Fibroblast of lung (primary cell): ENCODE results near the gene LAMA1.

ENCODE experiments used
- CTCF ChIP-seq, 2 donors: IDR thresholded peaks in 1 of 2; conservative IDR thresholded peaks in 1 of 2; 1 replicate in 1 of 2; 2 replicates in 1 of 2; pipeline ENCODE4 v1.5.1; 2011 to 2012; ENCODE audit warnings: low read length in 2 of 2, control low read depth in 1 of 2, inconsistent platforms in 1 of 2, low read depth in 1 of 2, mild to moderate bottlenecking in 1 of 2
- EZH2 ChIP-seq: IDR thresholded peaks from 2 replicates; pipeline ENCODE4 v1.5.1; 2012; ENCODE audit warnings: low read length, control low read depth, mild to moderate bottlenecking; ENCODE audit errors: missing control alignments

DNA sequence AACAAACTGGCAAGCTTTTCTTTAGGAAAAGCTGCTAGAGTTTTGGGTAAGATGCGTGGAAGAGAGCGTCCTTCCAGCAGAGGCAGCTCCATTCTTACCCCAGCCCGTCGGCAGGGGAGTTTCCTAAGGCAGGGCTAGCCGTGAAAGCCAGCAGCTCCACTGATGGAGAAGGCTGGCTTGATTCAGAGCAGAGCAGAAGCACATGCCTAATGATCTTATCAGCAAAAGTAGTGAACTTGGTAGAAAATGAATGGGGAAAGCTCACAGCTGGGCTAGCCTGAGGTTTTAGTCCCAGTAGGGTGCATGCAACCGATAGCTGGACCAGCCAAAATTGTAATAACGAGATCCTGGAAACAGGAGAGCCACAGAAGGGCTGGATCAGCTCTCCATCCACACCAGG lies 20.8 kb downstream of the LAMA1 start:
- TF ChIP-seq CTCF (conservative IDR thresholded peaks at IDR 0.05 in 1 of 2, IDR thresholded peaks at IDR 0.05 in 1 of 2; ENCODE audit: low read depth in 1 of 2, low read length in 2 of 2): no peak
- TF ChIP-seq EZH2: no peak
